AG04450 (cell line): ENCODE data around the gene WDR43. TPM values are rescaled to one million over a fixed set of nuclear protein-coding genes. Genes with fewer than 3 reads are reported as not detected.

Experiments
- CTCF ChIA-PET: fragments of 300-600, 350-600 bp; formaldehyde crosslinking; extraction: SDS; loops from one replicate; lab custom pipeline; 2022; ENCODE audit warnings: antibody characterized with exemption, inconsistent platforms; lab: Charles Lee
- POLR2A ChIA-PET: fragments of 350-600 bp; formaldehyde crosslinking; extraction: SDS; loops from one replicate; lab custom pipeline; 2021; ENCODE audit warnings: antibody characterized with exemption, inconsistent platforms; lab: Yijun Ruan, JAX
- DNase-seq: peaks from one replicate; pipeline ENCODE4 v3.0.0-alpha.2; 2011; ENCODE audit warnings: low read depth, low spot score
- H3K27ac ChIP-seq: one replicate; pipeline ENCODE4 v1.5.1; 2012; ENCODE audit warnings: low read depth, low read length, control low read depth
- H3K27me3 ChIP-seq: one replicate; pipeline ENCODE4 v1.6.0; 2012; ENCODE audit warnings: low read length; ENCODE audit not compliant: control insufficient read depth, insufficient read depth
- H3K4me3 ChIP-seq: 2 replicates; pipeline ENCODE4 v1.5.1; 2011; ENCODE audit warnings: mild to moderate bottlenecking, low read depth, low read length, control low read depth
- H3K9me3 ChIP-seq: 2 replicates; pipeline ENCODE4 v1.5.1; 2012; ENCODE audit warnings: low read length; ENCODE audit not compliant: control insufficient read depth, insufficient read depth
- CTCF ChIP-seq: IDR thresholded peaks from 2 replicates; pipeline ENCODE4 v1.5.1; 2011; ENCODE audit warnings: low read depth, low read length, control low read depth, inconsistent platforms
- polyA plus RNA-seq: library from polyadenylated mRNA; depleted of rRNA; stranded (reverse); fragments of >200 nt; gene quantifications from 2 replicates; pipeline ENCODE4 v1.2.3, GENCODE V29; 2011

The WDR43 gene
- polyA plus RNA-seq, 1 experiment: 95.5 TPM

DNA sequence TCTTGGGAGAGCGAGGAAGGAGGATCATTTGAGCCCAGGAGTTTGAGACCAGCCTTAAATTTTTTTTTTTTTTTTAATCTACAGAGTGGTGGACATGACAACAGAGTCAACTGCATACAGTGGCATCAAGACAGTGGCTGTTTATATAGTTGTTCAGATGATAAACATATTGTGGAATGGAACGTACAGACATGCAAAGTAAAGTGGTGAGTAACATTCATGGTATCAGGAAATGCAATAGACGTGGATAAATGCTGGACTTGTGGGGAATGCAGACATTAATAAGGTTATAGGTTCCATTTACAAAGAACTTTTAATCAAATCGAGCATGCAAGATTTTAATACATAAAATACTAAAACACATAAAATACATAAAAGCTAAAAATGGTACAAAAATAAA lies 11.9 kb downstream of the WDR43 start:
- DNase-seq: no peak
- ChIA-PET CTCF (no interaction called here), POLR2A (no interaction called here)
- H3K27me3 ChIP-seq: no peaks in the 10 kb centered on the region
- no peak overlapping the region for H3K4me3 ChIP-seq
- H3K9me3 ChIP-seq: no peaks in the 10 kb centered on the region
- TF ChIP-seq CTCF: no peak
- no peak overlapping the region for H3K27ac ChIP-seq

DNA sequence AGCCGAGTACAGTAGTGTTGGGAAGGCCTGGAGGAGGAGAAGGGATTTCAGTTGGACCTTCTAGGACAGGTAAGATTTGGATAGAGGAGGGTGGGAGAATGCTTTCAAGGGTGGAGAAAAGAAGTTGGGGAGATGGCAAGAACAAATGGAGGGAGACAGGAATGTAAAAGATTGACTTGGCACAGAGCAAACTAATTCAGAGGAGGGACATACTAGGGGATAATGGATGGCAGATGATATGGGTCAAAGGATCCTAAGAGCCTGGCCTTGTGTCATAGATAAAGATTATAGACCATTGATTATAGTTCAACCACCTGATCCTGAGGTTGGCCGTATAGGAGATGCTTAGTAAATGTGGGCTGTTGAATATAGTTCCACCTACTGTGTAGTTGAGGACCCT lies 12.4 kb downstream of the WDR43 start:
- no peak for DNase-seq
- no peaks in the 10 kb centered on the region for H3K27me3 ChIP-seq
- TF ChIP-seq CTCF: no peak
- no peak overlapping the region for H3K4me3 ChIP-seq
- no peak overlapping the region for H3K27ac ChIP-seq
- ChIA-PET POLR2A (no interaction called here), CTCF (no interaction called here)
- no peaks in the 10 kb centered on the region for H3K9me3 ChIP-seq

DNA sequence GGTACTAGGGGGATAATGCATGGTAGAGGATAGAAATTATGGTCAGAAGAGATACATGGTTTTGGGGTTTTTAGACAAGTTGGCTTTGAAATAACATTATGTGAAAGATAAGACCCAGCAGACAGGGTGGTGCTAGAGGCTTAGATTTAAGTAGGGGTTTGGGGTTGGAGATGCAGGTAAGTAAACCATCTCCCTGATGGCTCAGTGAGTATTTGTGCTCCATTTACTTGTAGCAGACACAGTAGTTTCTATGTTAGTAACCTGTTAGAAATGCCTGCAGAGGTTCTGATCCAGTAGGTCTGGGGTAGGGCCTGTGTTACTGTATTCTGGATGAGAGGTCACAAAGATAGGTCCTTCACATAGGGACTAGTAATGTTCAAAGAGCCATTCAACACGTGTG lies 13.7 kb downstream of the WDR43 start:
- DNase-seq: no peak
- no peak overlapping the region for H3K27ac ChIP-seq
- CTCF ChIA-PET: no interaction called here

GRCh38 chr2:28909655-28910353 lies 15.3 kb downstream of the WDR43 start:
- CTCF ChIA-PET: interaction anchor here (0.6 to 1.3 kb wide), 4 partner anchors 13 to 343 kb away, joined by 3 to 6 read pairs (median 4); no protein-coding TSS in a partner anchor
- no peak for DNase-seq
- H3K4me3 ChIP-seq: no peak overlapping the region
- no peaks in the 10 kb centered on the region for H3K9me3 ChIP-seq
- no peak for TF ChIP-seq CTCF
- no peak overlapping the region for H3K27ac ChIP-seq
- no peaks in the 10 kb centered on the region for H3K27me3 ChIP-seq
- POLR2A ChIA-PET: no interaction called here

More for the DNA sequence above, 13.7 kb downstream of the WDR43 start:
- H3K27me3 ChIP-seq: no peaks in the 10 kb centered on the region
- H3K9me3 ChIP-seq: no peaks in the 10 kb centered on the region
- H3K4me3 ChIP-seq: no peak overlapping the region
- no peak for TF ChIP-seq CTCF
- POLR2A ChIA-PET: interaction anchor here (0.6 kb wide), 1 partner anchor 56 kb away, joined by 6 read pairs; no protein-coding TSS in a partner anchor

- no peak overlapping the region for H3K27ac ChIP-seq
- CTCF ChIA-PET: no interaction called here
- no peaks in the 10 kb centered on the region for H3K27me3 ChIP-seq
- no peak for TF ChIP-seq CTCF
- H3K4me3 ChIP-seq: no peak overlapping the region
- DNase-seq: no peak
- POLR2A ChIA-PET: no interaction called here
- no peaks in the 10 kb centered on the region for H3K9me3 ChIP-seq
These were observed 21.5 kb downstream of the WDR43 start for GRCh38 chr2:28915939-28916338.
